Measurements from ENCODE around the gene TNXB. TPM values are rescaled to one million over a fixed set of nuclear protein-coding genes. Genes with fewer than 3 reads are reported as not detected.

The TNXB gene
- total and polyA plus RNA-seq, 2 donors (not counting 3 experiments of a cell fraction or from before 2014, with no cell fraction given): 0.47 to 2.7 TPM

- Histone ChIP-seq H3K9me1 (replicated peaks; ENCODE audit: control insufficient read depth, extremely low read depth, insufficient read depth, low read length) (no peaks in the 10 kb centered on the region), H3K79me2 (ENCODE audit: control insufficient read depth, insufficient read depth, low read length) (no peaks in the 10 kb centered on the region), H3K4me3 (replicated peaks in 1 of 3; ENCODE audit: insufficient read depth in 1 of 3, low read depth in 1 of 3, low read length in 3 of 3) (no peak overlapping the region), H3K27ac (ENCODE audit: insufficient read depth, low read depth, low read length) (no peak overlapping the region), H3K4me2 (ENCODE audit: insufficient read depth, low read length) (no peak overlapping the region), H3K9me3 (replicated peaks; ENCODE audit: control insufficient read depth, insufficient read depth, low read length) (no peaks in the 10 kb centered on the region), H3K36me3 (ENCODE audit: control insufficient read depth in 2 of 2, extremely low read depth in 1 of 2, insufficient read depth in 2 of 2, low read length in 2 of 2) (no peaks in the 10 kb centered on the region), H3K27me3 (ENCODE audit: control insufficient read depth in 2 of 2, insufficient read depth in 2 of 2, low read length in 2 of 2) (peaks cover 0 to 4% of the 10 kb centered on the region in 2 experiments), H2AFZ (ENCODE audit: low read depth, low read length) (no peak overlapping the region), H4K20me1 (replicated peaks; ENCODE audit: control insufficient read depth, extremely low read depth, insufficient read depth, low read length) (no peaks in the 10 kb centered on the region), H3K4me1 (ENCODE audit: control insufficient read depth, extremely low read depth, insufficient read depth, low read length) (no peaks in the 10 kb centered on the region), H3K9ac (replicated peaks; ENCODE audit: extremely low read depth, insufficient read depth, low read length) (no peak overlapping the region)
- TF ChIP-seq CTCF (IDR thresholded peaks at IDR 0.05; ENCODE audit: extremely low read depth in 1 of 2, insufficient read depth in 1 of 2, low read depth in 1 of 2, low read length in 2 of 2) (no peak), MYC (IDR thresholded peaks at IDR 0.05; ENCODE audit: low read depth, low read length) (no peak), POLR2AphosphoS5 (IDR thresholded peaks at IDR 0.05; ENCODE audit: insufficient read depth, low read depth, low read length) (no peak), FOS (IDR thresholded peaks at IDR 0.05; ENCODE audit: borderline replicate concordance, insufficient read depth, low read length) (no peak), EZH2 (IDR thresholded peaks at IDR 0.05; ENCODE audit: borderline replicate concordance, low read depth, low read length, severe bottlenecking) (no peak), JUN (IDR thresholded peaks at IDR 0.05; ENCODE audit: borderline replicate concordance, insufficient read depth, insufficient read length, low read depth) (no peak), GATA2 (IDR thresholded peaks at IDR 0.05; ENCODE audit: insufficient read depth, insufficient read length, low read depth, low read length) (no peak), POLR2A (IDR thresholded peaks at IDR 0.05; ENCODE audit: low read depth, low read length) (no peak), MAX (IDR thresholded peaks at IDR 0.05; ENCODE audit: insufficient read depth, insufficient read length) (no peak)
- CTCF ChIA-PET: no interaction called here
- DNase-seq (ENCODE audit: low read depth, low spot score) (no peak), FAIRE-seq (no peak)
- POLR2A ChIA-PET: no interaction called here
- intact Hi-C loops (cut with micrococcal nuclease) (no loop called here), dilution Hi-C loops (cut with MboI; ENCODE audit: extremely low pct_ligation_motif_present, low sequenced_read_pairs) (no loop called here)
- BruUV-seq (replicated peaks): no TSS peak
These were observed 36.0 kb downstream of the TNXB start for GRCh38 chr6:32073101-32073500.

Data from endothelial cell of umbilical vein (primary cell).